SK-N-MC (cell line): ENCODE results near the gene NUTM1.
"Not testable (repeated sequence)": the region's sequence is repeated elsewhere in the genome, so short reads cannot be mapped to it uniquely, and the experiment has no call there.

Experiments
- EZH2 ChIP-seq: fragments of 200-600 bp; sonication (generic); IDR thresholded peaks from one replicate; pipeline ENCODE4 v1.6.1; 2017; ENCODE audit warnings: antibody characterized with exemption
- FOXP2 ChIP-seq: optimal IDR thresholded peaks from 2 replicates; pipeline ENCODE3; 2011; ENCODE audit warnings: mild to moderate bottlenecking, moderate library complexity; ENCODE audit not compliant: insufficient read depth; ENCODE audit errors: extremely low read length, control extremely low read depth
- POLR2AphosphoS5 ChIP-seq: IDR thresholded peaks from 2 replicates; pipeline ENCODE4 v1.6.1; 2012; ENCODE audit warnings: mild to moderate bottlenecking, low read depth, low read length, borderline replicate concordance

- TF ChIP-seq POLR2AphosphoS5, EZH2, FOXP2: not testable (repeated sequence)
These were observed 840 bp upstream of the NUTM1 start for GRCh38 chr15:34342213-34342736.
